ENCODE results near the gene CASS4. TPM values are rescaled to one million over a fixed set of nuclear protein-coding genes. Genes with fewer than 3 reads are reported as not detected.

Gene CASS4
- total RNA-seq, 2 donors from 2014 or later: 0.59 to 1.2 TPM

DNA sequence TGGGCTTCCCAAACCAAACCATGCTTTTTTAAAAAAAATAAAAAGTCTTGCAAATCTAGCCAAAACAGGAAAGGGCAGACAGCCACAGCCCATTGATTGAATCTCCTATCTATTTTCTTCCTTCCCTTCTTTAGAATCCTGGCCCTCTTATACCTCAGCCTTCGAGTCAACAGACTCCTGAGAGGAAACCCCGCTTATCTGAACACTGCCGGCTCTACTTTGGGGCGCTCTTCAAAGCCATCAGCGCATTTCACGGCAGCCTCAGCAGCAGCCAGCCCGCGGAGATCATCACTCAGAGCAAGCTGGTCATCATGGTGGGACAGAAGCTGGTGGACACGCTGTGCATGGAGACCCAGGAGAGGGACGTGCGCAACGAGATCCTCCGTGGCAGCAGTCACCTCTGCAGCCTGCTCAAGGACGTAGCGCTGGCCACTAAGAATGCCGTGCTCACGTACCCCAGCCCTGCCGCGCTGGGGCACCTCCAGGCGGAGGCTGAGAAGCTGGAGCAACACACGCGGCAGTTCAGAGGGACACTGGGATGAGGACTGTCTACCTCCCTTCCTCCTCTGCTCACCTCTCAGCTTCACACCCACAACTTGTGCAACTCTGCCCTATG is 46.3 kb downstream of the CASS4 start:
- no peak for DNase-seq (ENCODE audit: low spot score)
- H3K27ac ChIP-seq: no peak overlapping the region
- no peaks in the 10 kb centered on the region for H3K4me1 ChIP-seq (replicated peaks)
- H3K4me3 ChIP-seq: no peak overlapping the region
- H3K27me3 ChIP-seq (replicated peaks; ENCODE audit: insufficient read depth): no peaks in the 10 kb centered on the region
- H3K36me3 ChIP-seq: no peaks in the 10 kb centered on the region
- no peaks in the 10 kb centered on the region for H3K9me3 ChIP-seq
- intact Hi-C loops (cut with DNase I): no loop called here
- 79% methylated on average over 22 of the region's 22 CpGs for WGBS
- TF ChIP-seq POLR2A (IDR thresholded peaks at IDR 0.05): no peak
- TF ChIP-seq POLR2AphosphoS5 (IDR thresholded peaks at IDR 0.05): no peak
- TF ChIP-seq, protein P1, sequence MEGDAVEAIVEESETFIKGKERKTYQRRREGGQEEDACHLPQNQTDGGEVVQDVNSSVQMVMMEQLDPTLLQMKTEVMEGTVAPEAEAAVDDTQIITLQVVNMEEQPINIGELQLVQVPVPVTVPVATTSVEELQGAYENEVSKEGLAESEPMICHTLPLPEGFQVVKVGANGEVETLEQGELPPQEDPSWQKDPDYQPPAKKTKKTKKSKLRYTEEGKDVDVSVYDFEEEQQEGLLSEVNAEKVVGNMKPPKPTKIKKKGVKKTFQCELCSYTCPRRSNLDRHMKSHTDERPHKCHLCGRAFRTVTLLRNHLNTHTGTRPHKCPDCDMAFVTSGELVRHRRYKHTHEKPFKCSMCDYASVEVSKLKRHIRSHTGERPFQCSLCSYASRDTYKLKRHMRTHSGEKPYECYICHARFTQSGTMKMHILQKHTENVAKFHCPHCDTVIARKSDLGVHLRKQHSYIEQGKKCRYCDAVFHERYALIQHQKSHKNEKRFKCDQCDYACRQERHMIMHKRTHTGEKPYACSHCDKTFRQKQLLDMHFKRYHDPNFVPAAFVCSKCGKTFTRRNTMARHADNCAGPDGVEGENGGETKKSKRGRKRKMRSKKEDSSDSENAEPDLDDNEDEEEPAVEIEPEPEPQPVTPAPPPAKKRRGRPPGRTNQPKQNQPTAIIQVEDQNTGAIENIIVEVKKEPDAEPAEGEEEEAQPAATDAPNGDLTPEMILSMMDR (IDR thresholded peaks at IDR 0.05): no peak

DNA sequence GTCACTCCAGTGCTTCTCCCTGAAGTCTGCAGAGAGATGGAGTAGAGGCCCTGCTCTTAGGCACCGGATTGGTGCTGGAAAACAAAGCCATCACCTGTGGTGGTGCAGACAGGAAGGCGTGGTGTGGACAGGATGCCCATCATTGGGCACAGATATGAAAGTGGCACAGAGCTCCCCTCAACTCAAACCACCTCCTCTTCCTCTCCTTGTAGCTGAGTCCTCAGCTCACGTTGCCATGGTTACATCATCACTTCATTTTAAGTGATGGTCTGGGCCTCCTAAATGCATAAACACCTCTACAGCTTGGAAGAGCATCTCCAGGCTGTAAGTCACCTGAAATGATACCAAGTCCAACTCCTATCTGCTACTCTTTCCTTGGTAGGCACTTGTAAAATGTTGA is 48.4 kb downstream of the CASS4 start:
- 58% methylated on average over 3 of the region's 3 CpGs for WGBS
- no peak for TF ChIP-seq POLR2AphosphoS5 (IDR thresholded peaks at IDR 0.05)
- no peak for TF ChIP-seq POLR2A (IDR thresholded peaks at IDR 0.05)
- TF ChIP-seq, protein P1 (IDR thresholded peaks at IDR 0.05): no peak
- Histone ChIP-seq H3K36me3 (no peaks in the 10 kb centered on the region), H3K4me1 (replicated peaks) (no peaks in the 10 kb centered on the region), H3K27ac (no peak overlapping the region), H3K9me3 (no peaks in the 10 kb centered on the region), H3K4me3 (no peak overlapping the region), H3K27me3 (replicated peaks; ENCODE audit: insufficient read depth) (no peaks in the 10 kb centered on the region)
- intact Hi-C loops (cut with DNase I): no loop called here
- DNase-seq (ENCODE audit: low spot score): no peak

DNA sequence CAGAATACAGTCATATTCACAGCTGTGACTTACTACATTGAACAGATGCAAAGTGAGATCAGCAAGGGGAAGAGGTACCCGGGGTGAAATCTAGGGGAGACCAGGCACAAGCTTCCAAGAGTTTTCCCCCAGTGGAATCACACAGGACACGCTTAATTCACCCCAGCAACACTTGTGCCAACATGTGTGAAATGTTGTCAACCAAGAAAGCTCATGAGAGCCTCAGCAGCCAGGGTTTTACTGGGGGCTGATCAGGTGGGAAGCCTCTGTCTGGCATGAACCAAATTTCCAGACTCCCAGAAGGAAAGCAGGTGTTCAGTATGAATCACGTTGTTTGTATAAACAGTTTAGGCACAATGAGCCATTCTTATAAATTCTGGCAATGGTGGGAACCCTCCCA is 49.5 kb downstream of the CASS4 start:
- WGBS: 69% methylated on average over 3 of the region's 3 CpGs
- no peaks in the 10 kb centered on the region for H3K27me3 ChIP-seq (replicated peaks; ENCODE audit: insufficient read depth)
- intact Hi-C loops (cut with DNase I): no loop called here

DNA sequence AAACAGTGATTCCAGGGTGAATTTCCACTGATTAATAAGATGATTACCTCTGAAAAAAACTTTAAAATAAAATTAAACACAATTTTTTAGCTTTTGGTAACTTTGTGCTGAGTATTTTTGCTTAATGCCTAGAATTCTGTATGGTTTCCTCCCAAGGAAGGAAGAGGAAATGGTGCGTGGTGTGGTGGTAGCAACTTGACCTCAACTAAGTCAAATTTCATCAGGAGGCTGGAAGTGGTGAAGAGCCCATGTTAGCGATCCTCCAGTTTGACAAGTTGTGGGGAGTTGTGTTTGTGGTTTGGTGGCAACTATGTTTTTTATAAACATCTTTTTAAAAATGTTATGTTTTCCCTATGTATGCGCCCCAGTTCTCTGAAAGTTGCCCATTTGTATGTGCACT is 51.4 kb downstream of the CASS4 start:
- Histone ChIP-seq H3K36me3 (no peaks in the 10 kb centered on the region), H3K27me3 (replicated peaks; ENCODE audit: insufficient read depth) (no peaks in the 10 kb centered on the region), H3K9me3 (no peaks in the 10 kb centered on the region), H3K4me1 (replicated peaks) (no peaks in the 10 kb centered on the region), H3K27ac (no peak overlapping the region), H3K4me3 (no peak overlapping the region)
- intact Hi-C loops (cut with DNase I): no loop called here
- WGBS: 80% methylated on average over 3 of the region's 3 CpGs
- no peak for DNase-seq (ENCODE audit: low spot score)
- no peak for TF ChIP-seq POLR2AphosphoS5 (IDR thresholded peaks at IDR 0.05)
- TF ChIP-seq, protein P1 (IDR thresholded peaks at IDR 0.05): no peak
- TF ChIP-seq POLR2A (IDR thresholded peaks at IDR 0.05): no peak

More for the DNA sequence above, 49.5 kb downstream of the CASS4 start:
- no peak for DNase-seq (ENCODE audit: low spot score)
- Histone ChIP-seq H3K36me3 (no peaks in the 10 kb centered on the region), H3K4me1 (replicated peaks) (no peaks in the 10 kb centered on the region), H3K27ac (no peak overlapping the region), H3K4me3 (no peak overlapping the region), H3K9me3 (no peaks in the 10 kb centered on the region)
- TF ChIP-seq POLR2AphosphoS5 (IDR thresholded peaks at IDR 0.05) (no peak), POLR2A (IDR thresholded peaks at IDR 0.05) (no peak)
- TF ChIP-seq, protein P1 (IDR thresholded peaks at IDR 0.05): no peak

DNA sequence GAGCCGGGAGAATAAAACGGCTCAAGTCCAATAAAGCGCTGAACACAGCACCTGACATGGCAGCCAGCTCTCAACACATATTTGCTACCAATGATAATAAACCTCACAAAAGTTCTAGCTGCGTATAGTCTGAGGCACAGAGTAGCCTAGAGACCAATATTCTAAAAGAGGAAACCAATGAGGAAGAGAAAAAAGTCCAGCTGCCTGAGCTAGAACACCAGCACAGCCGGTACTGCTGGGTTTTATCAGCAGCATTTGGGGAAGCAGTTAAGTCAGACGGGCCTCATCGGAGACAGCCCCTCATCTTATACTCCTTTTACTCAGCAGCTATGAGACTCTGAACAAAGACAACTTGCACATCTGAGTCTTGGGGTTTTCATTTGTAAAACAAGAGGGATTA is 53.9 kb downstream of the CASS4 start:
- Histone ChIP-seq H3K9me3 (no peaks in the 10 kb centered on the region), H3K36me3 (no peaks in the 10 kb centered on the region), H3K27ac (no peak overlapping the region), H3K27me3 (replicated peaks; ENCODE audit: insufficient read depth) (no peaks in the 10 kb centered on the region), H3K4me1 (replicated peaks) (peaks cover 9% of the 10 kb centered on the region), H3K4me3 (no peak overlapping the region)
- 70% methylated on average over 7 of the region's 7 CpGs for WGBS
- TF ChIP-seq, protein P1 (IDR thresholded peaks at IDR 0.05): no peak
- TF ChIP-seq POLR2A (IDR thresholded peaks at IDR 0.05): no peak
- no peak for TF ChIP-seq POLR2AphosphoS5 (IDR thresholded peaks at IDR 0.05)
- no peak for DNase-seq (ENCODE audit: low spot score)
- intact Hi-C loops (cut with DNase I): no loop called here
